NT2/D1 (cell line): ENCODE measurements around the gene SYT15.

ENCODE experiments used
- SUZ12 ChIP-seq: IDR thresholded peaks from 2 replicates; pipeline ENCODE4 v1.6.1; 2011; ENCODE audit not compliant: insufficient read length, insufficient read depth; ENCODE audit errors: extremely low read depth
- YY1 ChIP-seq: IDR thresholded peaks from 2 replicates; pipeline ENCODE4 v1.6.1; 2011; ENCODE audit not compliant: insufficient read length, insufficient read depth
- ZNF274 ChIP-seq: IDR thresholded peaks from 2 replicates; pipeline ENCODE4 v1.6.1; 2011; ENCODE audit warnings: mild to moderate bottlenecking, low read depth, low read length

DNA sequence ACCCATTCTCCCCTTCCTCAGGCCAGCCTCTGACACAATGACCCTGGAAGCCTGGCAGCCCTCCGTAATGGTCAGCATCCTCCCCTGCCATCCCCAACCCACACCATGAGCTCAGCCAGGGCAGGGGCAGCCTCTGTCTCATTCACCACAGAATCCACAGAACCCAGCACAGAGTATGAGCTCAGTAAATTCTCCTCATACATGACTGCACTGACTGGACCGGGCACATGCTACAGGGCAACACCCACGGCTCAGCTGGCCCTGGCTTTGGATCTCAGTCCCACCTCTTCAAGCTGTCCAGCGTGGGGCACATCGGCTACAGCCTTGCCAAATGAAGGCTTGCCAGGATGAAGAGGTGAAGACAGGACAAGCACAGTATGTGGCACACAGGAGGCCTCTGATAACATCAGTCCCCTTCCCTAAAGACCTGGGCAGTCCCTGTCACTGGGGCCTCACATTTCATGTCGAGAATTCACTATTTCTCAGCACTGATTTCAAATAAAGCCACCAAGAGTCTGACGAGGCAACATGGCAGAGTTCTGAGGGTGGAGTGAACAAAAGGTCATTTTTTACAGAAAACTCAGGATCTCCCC is 30.3 kb upstream of the SYT15 start:
- TF ChIP-seq ZNF274 (no peak), YY1 (no peak), SUZ12 (no peak)
